ENCODE data around the gene HAAO. TPM values are rescaled to one million over a fixed set of nuclear protein-coding genes. Genes with fewer than 3 reads are reported as not detected.

The HAAO gene
- total RNA-seq, 1 experiment from 2014 or later: 6.6 TPM

- H3K23me2 ChIP-seq (ENCODE audit: insufficient read length, low read depth, low read length, poor library complexity, severe bottlenecking): no peaks in the 10 kb centered on the region
- no peak for DNase-seq
- H3K9me3 Mint-ChIP-seq: no peaks in the 10 kb centered on the region
- H2BK20ac ChIP-seq (ENCODE audit: low read depth, low read length, poor library complexity, severe bottlenecking): no peak overlapping the region
- no peaks in the 10 kb centered on the region for H3K27me3 ChIP-seq (ENCODE audit: insufficient read depth, low read length)
- WGBS (ENCODE audit: extremely low coverage, insufficient read length, low lambda C conversion rate): no CpG with 5 or more reads among the region's 7 CpGs
- H3K27me3 Mint-ChIP-seq (ENCODE audit: low read depth): no peaks in the 10 kb centered on the region
- H3K4me1 Mint-ChIP-seq: peaks cover 14% of the 10 kb centered on the region in 2 experiments
- no peak overlapping the region for H2BK5ac ChIP-seq (ENCODE audit: insufficient read length, low read length)
- H2BK15ac ChIP-seq (ENCODE audit: low read depth, low read length): no peak overlapping the region
- H2AFZ ChIP-seq (ENCODE audit: low read length): no peak overlapping the region
- peak overlapping the region; percentile 4 to 91 (median 25); a peak in 2 of 7 replicates for H3K27ac Mint-ChIP-seq
- no peaks in the 10 kb centered on the region for H3K79me1 ChIP-seq (ENCODE audit: insufficient read depth, low read depth, low read length, poor library complexity, severe bottlenecking)
- TF ChIP-seq CTCF (conservative IDR thresholded peaks at IDR 0.05): no peak
- H4K91ac ChIP-seq (ENCODE audit: insufficient read length, low read depth, low read length): no peak overlapping the region
- H4K5ac ChIP-seq (ENCODE audit: insufficient read length, low read depth, low read length): no peak overlapping the region
- H3K27ac ChIP-seq (ENCODE audit: insufficient read length, low read depth, low read length): no peak overlapping the region
- no peak overlapping the region for H3K23ac ChIP-seq (ENCODE audit: insufficient read length, low read depth, low read length)
- H3K9me3 ChIP-seq (ENCODE audit: control insufficient read depth, low read depth, low read length): no peaks in the 10 kb centered on the region
- peaks cover 0 to 1% (median 0%) of the 10 kb centered on the region in 3 experiments; a peak in 2 of 7 replicates for H3K36me3 Mint-ChIP-seq (ENCODE audit: insufficient read depth in 1 of 3, low read depth in 3 of 3)
- no peak overlapping the region; the same call in 1 of the 2 replicates for H3K4ac ChIP-seq (ENCODE audit: low read depth, low read length)
- no peak overlapping the region for H4K8ac ChIP-seq (replicated peaks; ENCODE audit: insufficient read length, low read depth, low read length)
- H3K9ac ChIP-seq (ENCODE audit: extremely low read depth, insufficient read length, low read length): no peak overlapping the region
- H2AK5ac ChIP-seq (ENCODE audit: insufficient read length, low read length): no peak overlapping the region
- H4K20me1 ChIP-seq (ENCODE audit: control insufficient read depth, insufficient read depth, insufficient read length): no peaks in the 10 kb centered on the region
- H2BK12ac ChIP-seq (ENCODE audit: insufficient read length, low read depth, low read length): no peak overlapping the region
- no peak overlapping the region for H3K4me3 Mint-ChIP-seq
- peak overlapping the region; percentile 23 for H2BK120ac ChIP-seq (ENCODE audit: low read depth, low read length, poor library complexity, severe bottlenecking)
- peaks cover 6% of the 10 kb centered on the region; the same call in 1 of the 2 replicates for H3K4me1 ChIP-seq (ENCODE audit: insufficient read depth, low read length)
- H3K14ac ChIP-seq (ENCODE audit: insufficient read depth, low read length): no peak overlapping the region
- no peak overlapping the region for H3K18ac ChIP-seq (ENCODE audit: insufficient read length, low read depth, low read length)
- H3T11ph ChIP-seq (ENCODE audit: low read length): no peak overlapping the region
- no peak overlapping the region for H3K4me2 ChIP-seq (ENCODE audit: insufficient read depth, insufficient read length, low read length)
- H3K56ac ChIP-seq (ENCODE audit: insufficient read length, low read depth, low read length): no peak overlapping the region
- H3K79me2 ChIP-seq (ENCODE audit: insufficient read depth, low read length): no peaks in the 10 kb centered on the region
Measured at GRCh38 chr2:42722320-42723190, 69.8 kb downstream of the HAAO start.

Data from H9 (cell line).